K562 (cell line): ENCODE results near the gene PIM3. TPM values are rescaled to one million over a fixed set of nuclear protein-coding genes. Genes with fewer than 3 reads are reported as not detected.
A peak's percentile ranks its signal among the peaks of the same experiment; 100 is the strongest.

Experiments used
- ATF7 ChIP-seq: fragments of 450-650 bp; IDR thresholded peaks from 2 replicates; pipeline ENCODE4 v1.7.1; 2014; ENCODE audit warnings: mild to moderate bottlenecking, moderate library complexity
- BMI1 ChIP-seq: fragments of 150-350 bp; IDR thresholded peaks from 2 replicates; pipeline ENCODE4 v1.6.1; 2014; ENCODE audit warnings: low read length
- CBX5 ChIP-seq: IDR thresholded peaks from 2 replicates; pipeline ENCODE4 v1.6.1; 2014; ENCODE audit warnings: low read depth, borderline replicate concordance
- DACH1 ChIP-seq: fragments of 450-650 bp; IDR thresholded peaks from 2 replicates; pipeline ENCODE4 v1.6.1; 2018; ENCODE audit not compliant: partially characterized antibody
- ETV5 ChIP-seq: sonication (generic); formaldehyde crosslinking; IDR thresholded peaks from 2 replicates; pipeline ENCODE4 v1.4.0; 2020; ENCODE audit warnings: low read depth, mild to moderate bottlenecking, missing genetic modification reagents
- GTF2B ChIP-seq: IDR thresholded peaks from 2 replicates; pipeline ENCODE4 v1.6.1; 2011; ENCODE audit not compliant: insufficient read length; ENCODE audit errors: extremely low read depth
- HMG20B ChIP-seq: fragments of 250-450 bp; sonication (Bioruptor Pico); IDR thresholded peaks from 2 replicates; pipeline ENCODE4 v1.5.0; 2021; ENCODE audit warnings: mild to moderate bottlenecking
- KLF1 ChIP-seq: fragments of 450-650 bp; IDR thresholded peaks from 2 replicates; pipeline ENCODE4 v1.6.1; 2016; ENCODE audit warnings: missing genetic modification characterization, missing compliant biosample characterization
- NCOA1 ChIP-seq: fragments of 450-650 bp; IDR thresholded peaks from 2 replicates; pipeline ENCODE4 v1.6.1; 2016; ENCODE audit warnings: low read depth
- RBM34 ChIP-seq: fragments of 200-400 bp; formaldehyde crosslinking; IDR thresholded peaks from 2 replicates; pipeline ENCODE4 v1.6.1; 2018; ENCODE audit warnings: low read length, borderline replicate concordance; ENCODE audit not compliant: insufficient read depth
- SLC30A9 ChIP-seq: fragments of 250-450 bp; sonication (Bioruptor Pico); IDR thresholded peaks from 2 replicates; pipeline ENCODE4 v1.8.0; 2022; ENCODE audit warnings: mild to moderate bottlenecking, moderate library complexity
- STAG1 ChIP-seq: sonication (generic); formaldehyde crosslinking; IDR thresholded peaks from 2 replicates; pipeline ENCODE4 v1.5.0; 2020; ENCODE audit warnings: missing genetic modification reagents, borderline replicate concordance
- TOE1 ChIP-seq, 2 experiments: fragments of 450-650 bp in 1 of 2; sonication (generic) in 1 of 2; formaldehyde crosslinking in 1 of 2; IDR thresholded peaks; 2 replicates each; pipeline versions ENCODE4 v1.7.1 to v1.8.0; 2016 to 2022; ENCODE audit warnings: borderline replicate concordance in 2 of 2, mild to moderate bottlenecking in 2 of 2, antibody characterized with exemption in 1 of 2, inconsistent platforms in 1 of 2, low read depth in 1 of 2, missing genetic modification reagents in 1 of 2, moderate library complexity in 1 of 2
- ZFP1 ChIP-seq: fragments of 450-650 bp; formaldehyde crosslinking; IDR thresholded peaks from 2 replicates; pipeline ENCODE4 v1.4.0; 2020; ENCODE audit warnings: mild to moderate bottlenecking, mixed read lengths
- ZNF124 ChIP-seq: sonication (generic); formaldehyde crosslinking; IDR thresholded peaks from 2 replicates; pipeline ENCODE4 v1.8.1; 2022; ENCODE audit warnings: missing genetic modification reagents
- ZNF217 ChIP-seq: sonication (generic); formaldehyde crosslinking; IDR thresholded peaks from 2 replicates; pipeline ENCODE4 v1.8.0; 2022; ENCODE audit warnings: mild to moderate bottlenecking, missing genetic modification reagents
- ZNF609 ChIP-seq: sonication (generic); formaldehyde crosslinking; IDR thresholded peaks from 2 replicates; pipeline ENCODE4 v1.8.1; 2023; ENCODE audit warnings: missing genetic modification reagents, mild to moderate bottlenecking, borderline replicate concordance
- ZNF699 ChIP-seq: fragments of 250-450 bp; sonication (Bioruptor Pico); IDR thresholded peaks from 2 replicates; pipeline ENCODE4 v1.8.0; 2021; ENCODE audit warnings: mild to moderate bottlenecking, moderate library complexity; ENCODE audit not compliant: insufficient replicate concordance
- polyA plus RNA-seq, 8 experiments: library from polyadenylated mRNA; depleted of rRNA in 4 of 8; stranded (reverse) in 5 of 8; unstranded in 3 of 8; fragments of >200 nt; fragmentation: Nextera tagmentation in 2 of 8; fragmentation: Illumina TruSeq in 1 of 8; extraction: Ambion mirVana in 2 of 8; extraction: Trizol in 1 of 8; gene quantifications; 2 replicates each; pipeline versions ENCODE4 v1.2.1 to v1.2.3, GENCODE V29; 2011 to 2014; ENCODE audit warnings: inconsistent platforms in 1 of 8, missing spikeins in 1 of 8
- total RNA-seq, 7 experiments: library from RNA; depleted of rRNA in 6 of 7; stranded (reverse); fragments of >200 nt in 6 of 7; fragmentation: Illumina TruSeq in 2 of 7; extraction: Trizol in 2 of 7; gene quantifications; 2 replicates each; pipeline versions ENCODE4 v1.2.1 to v1.2.3, GENCODE V29; 2011 to 2021; ENCODE audit warnings: low replicate concordance in 1 of 7
- TF ChIP-seq, protein P1 (sequence below): fragments of 250-450 bp; sonication (Bioruptor Pico); IDR thresholded peaks from 2 replicates; pipeline ENCODE4 v1.8.0; 2022; ENCODE audit warnings: inconsistent platforms, mild to moderate bottlenecking, moderate library complexity, borderline replicate concordance
- TF ChIP-seq, protein P2 (sequence below): sonication (generic); formaldehyde crosslinking; IDR thresholded peaks from 2 replicates; pipeline ENCODE4 v1.8.0; 2022; ENCODE audit warnings: mild to moderate bottlenecking, missing genetic modification reagents

Gene PIM3
- total and polyA plus RNA-seq, 9 of the 15 experiments (the other 6 are each of a cell fraction or from before 2014, with no cell fraction given): 0.24 to 40.5 (median 5.3) TPM

GRCh38 chr22:49960159-49961004 is at the start of gene PIM3 (continued):
- TF ChIP-seq ETV5 (CRISPR knock-in tag): peak; percentile 82; the same call in 1 of the 2 replicates
- TF ChIP-seq, protein P1, sequence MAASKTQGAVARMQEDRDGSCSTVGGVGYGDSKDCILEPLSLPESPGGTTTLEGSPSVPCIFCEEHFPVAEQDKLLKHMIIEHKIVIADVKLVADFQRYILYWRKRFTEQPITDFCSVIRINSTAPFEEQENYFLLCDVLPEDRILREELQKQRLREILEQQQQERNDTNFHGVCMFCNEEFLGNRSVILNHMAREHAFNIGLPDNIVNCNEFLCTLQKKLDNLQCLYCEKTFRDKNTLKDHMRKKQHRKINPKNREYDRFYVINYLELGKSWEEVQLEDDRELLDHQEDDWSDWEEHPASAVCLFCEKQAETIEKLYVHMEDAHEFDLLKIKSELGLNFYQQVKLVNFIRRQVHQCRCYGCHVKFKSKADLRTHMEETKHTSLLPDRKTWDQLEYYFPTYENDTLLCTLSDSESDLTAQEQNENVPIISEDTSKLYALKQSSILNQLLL: no peak
- TF ChIP-seq ATF7: peak; percentile 60
- no peak for TF ChIP-seq TOE1 (IDR thresholded peaks at IDR 0.05; ENCODE audit: borderline replicate concordance)
- no peak for TF ChIP-seq TOE1 (CRISPR knock-in tag; IDR thresholded peaks at IDR 0.05; ENCODE audit: borderline replicate concordance, low read depth)
- no peak for TF ChIP-seq ZNF699 (CRISPR knock-in tag)
- no peak for TF ChIP-seq DACH1
- no peak for TF ChIP-seq ZNF217
- TF ChIP-seq ZNF124 (CRISPR knock-in tag): no peak
- no peak for TF ChIP-seq STAG1 (CRISPR knock-in tag)
- TF ChIP-seq ZNF609 (CRISPR knock-in tag): no peak
- no peak for TF ChIP-seq KLF1 (tag)
- no peak for TF ChIP-seq SLC30A9
- no peak for TF ChIP-seq BMI1
- TF ChIP-seq HMG20B (CRISPR knock-in tag): no peak
- TF ChIP-seq RBM34: no peak
- no peak for TF ChIP-seq CBX5
- no peak for TF ChIP-seq GTF2B
- TF ChIP-seq, protein P2, sequence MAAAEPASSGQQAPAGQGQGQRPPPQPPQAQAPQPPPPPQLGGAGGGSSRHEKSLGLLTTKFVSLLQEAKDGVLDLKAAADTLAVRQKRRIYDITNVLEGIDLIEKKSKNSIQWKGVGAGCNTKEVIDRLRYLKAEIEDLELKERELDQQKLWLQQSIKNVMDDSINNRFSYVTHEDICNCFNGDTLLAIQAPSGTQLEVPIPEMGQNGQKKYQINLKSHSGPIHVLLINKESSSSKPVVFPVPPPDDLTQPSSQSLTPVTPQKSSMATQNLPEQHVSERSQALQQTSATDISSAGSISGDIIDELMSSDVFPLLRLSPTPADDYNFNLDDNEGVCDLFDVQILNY (CRISPR knock-in tag): no peak
- TF ChIP-seq ZFP1 (CRISPR knock-in tag): no peak
- TF ChIP-seq NCOA1: no peak; the same call in 1 of the 2 replicates
